NCI-H345 (cell line): ENCODE results near the gene CMSS1.
A peak's percentile ranks its signal among the peaks of the same experiment; 100 is the strongest.

Source experiments
- DNase-seq: peaks from one replicate; lab custom pipeline; 2025; lab: John Stamatoyannopoulos, UW

Gene CMSS1

DNA sequence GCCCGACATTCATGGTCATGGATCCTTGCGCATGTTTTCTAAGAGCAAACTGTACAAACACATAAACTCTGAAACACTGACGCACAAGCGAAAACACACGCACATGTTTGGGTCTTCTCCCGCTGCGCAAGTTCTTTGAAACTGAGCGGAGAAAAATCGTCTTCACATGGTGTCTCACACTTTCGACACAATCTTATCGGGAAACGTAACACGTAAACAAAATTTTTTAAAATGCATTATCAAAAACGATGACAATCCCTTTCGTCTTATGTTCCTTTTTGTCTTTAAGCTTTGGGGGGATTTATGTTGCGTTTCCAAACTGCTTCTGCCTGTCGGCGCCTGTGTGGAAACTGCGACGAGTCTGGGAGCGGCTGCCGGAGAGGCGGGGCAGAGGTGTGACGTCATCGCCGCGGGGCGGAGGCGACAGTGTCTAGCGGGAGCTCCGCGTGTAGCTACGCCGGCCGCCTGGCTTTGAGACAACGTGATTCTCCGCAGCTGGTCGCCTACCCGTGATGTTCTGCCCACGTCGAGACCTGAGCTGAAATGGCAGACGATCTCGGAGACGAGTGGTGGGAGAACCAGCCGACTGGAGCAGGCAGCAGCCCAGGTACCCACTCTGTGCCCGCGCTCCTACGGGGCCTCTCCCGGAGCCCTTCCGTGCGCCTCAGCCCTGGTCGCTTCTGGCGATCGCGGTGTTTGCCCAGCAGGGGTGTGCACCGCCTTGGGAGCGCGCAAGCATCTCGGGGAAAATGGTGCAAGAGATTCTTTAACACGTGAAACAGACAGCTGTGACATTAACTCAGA lies at the start of gene CMSS1:
CMSS1 (plus strand) TSS at position 426 of the 804 bp plus-strand sequence.
- DNase-seq, result peak; percentile 82

- DNase-seq, result no peak
Observed at GRCh38 chr3:99768126-99768525, 49.5 kb upstream of the CMSS1 start.

DNA sequence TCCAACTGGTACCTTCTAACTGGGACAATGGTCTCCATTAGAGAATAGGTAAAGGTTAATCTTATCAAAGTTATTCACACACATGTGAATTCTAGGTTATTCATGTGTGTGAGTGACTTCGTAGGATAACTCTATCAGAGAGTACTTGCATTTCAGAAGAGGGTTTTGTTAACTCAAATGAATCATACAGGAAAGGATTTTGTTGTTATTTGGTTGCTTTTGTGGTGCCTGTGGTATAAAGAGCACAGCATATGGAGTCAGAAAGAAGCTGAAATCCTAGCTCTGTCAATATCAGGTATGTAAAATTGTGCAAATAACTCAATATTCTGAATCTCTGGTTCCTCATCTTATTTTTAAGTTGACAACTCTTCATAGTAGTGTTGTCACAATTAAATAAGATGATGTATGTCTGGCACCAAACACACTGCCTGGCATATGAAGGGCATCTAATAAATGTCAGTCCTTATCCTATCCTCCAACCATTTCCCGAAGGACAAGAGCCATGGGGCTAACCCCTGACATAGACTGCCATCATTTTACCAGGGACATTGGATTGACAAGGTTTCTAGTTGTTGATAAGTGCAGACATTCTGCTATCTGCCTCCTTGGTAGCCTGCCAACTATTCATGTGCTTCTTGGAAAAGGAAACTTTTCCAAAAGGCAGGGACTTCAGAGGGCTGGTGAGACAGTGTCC lies 48.7 kb upstream of the CMSS1 start:
- no peak for DNase-seq

GRCh38 chr3:99772171-99772570 lies 45.5 kb upstream of the CMSS1 start:
- no peak for DNase-seq

DNA sequence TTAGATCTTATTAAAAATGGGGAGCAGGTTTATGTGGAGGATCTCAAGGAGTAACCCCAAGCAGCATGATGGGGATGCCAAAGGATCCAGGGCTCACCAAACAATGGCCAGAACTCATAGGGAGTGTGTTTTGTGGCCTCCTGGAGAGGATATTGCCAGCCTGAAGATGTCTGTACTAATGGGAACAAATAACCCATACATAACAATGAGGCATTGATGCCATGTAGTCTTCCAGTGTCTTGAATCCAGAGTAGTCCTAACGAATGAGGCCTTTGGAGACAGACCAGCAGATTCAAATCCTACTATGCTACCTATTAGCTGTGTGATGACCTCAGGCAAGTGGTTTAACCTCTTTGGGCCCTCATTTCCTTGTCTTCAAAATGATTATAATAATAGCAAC lies 45.0 kb upstream of the CMSS1 start:
- no peak for DNase-seq

- DNase-seq, result no peak
Observed at GRCh38 chr3:99774467-99774866, 43.2 kb upstream of the CMSS1 start.

DNA sequence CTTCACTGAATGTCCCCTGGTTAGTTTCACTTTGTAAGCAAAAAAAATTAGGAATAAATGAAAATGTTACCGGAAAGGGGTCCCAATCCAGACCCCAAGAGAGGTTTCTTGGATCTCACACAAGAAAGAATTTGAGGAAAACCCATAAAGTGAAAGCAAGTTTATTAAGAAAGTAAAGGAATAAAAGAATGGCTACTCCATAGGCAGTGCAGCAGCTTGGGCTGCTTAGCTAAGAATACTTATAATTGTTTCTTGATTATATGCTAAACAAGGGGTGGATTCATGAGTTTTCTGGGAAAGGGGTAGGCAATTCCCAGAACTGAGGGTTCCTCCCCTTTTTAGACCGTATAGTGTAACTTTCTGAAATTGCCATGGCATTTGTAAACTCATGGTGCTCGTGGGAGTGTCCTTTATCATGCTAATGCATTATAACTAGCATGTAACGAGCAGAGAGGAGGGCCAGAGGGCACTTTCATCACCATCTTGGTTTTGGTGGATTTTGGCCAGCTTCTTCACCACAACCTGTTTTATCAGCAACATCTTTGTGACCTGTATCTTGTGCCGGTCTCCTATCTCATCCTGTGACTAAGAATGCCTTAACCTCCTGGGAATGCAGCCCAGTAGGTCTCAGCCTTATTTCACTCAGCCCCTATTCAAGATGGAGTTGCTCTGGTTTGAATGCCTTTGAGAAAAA lies 41.0 kb upstream of the CMSS1 start:
- no peak for DNase-seq

DNA sequence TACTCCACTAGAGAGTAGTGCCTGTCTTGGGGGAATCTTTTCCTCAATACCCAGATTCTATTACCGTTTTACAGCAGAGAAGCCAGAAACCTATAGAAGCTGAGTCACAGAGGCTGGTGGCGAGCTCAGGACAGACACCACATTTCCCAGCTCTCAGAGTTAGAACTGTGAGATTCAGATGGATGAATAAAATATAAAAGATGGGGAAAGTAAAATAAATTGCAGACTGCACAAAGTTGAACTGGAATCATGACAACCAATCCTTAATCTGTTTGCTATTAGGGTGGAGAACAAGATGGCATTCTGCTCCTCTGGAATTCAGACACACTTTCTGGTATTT lies 40.5 kb upstream of the CMSS1 start:
- DNase-seq, result no peak

DNA sequence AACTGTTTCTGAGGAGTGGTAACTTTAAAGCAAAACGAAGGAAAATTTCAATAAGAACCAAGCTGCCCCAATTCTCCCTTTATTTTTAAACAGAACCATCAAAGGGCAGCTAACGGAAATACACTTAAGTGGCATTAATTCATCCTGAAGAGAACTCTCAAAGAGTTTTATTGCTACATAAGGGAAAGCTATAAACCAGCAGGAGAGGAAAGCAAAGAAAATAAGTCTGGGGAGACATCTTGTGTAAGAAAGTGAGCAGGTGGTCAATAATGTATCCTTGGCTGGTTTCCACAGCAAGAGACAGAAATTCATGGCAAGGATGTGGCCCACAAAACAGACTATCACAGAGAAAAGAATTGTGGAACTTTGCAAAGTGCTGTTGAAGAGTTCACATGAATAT lies 40.0 kb upstream of the CMSS1 start:
- no peak for DNase-seq

DNA sequence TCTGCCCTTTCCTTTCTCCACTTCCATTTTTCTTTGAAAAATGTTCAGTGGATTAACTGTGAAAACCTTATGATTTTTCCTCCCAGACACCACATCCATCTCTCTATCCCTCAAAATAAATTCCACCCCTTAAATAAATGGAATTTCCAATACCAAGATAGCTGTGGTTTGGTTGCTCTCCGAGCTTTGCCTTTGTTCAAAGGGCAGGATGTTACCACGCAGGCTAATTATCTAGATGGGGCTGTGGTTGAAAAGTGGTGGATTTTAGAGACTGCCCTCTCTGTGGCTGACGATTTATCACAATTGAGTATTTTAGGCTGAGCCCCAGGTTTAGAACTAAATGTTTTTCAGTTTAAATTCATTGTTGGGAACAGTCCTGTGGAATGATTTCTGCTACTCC lies 36.9 kb upstream of the CMSS1 start:
- DNase-seq, result no peak

DNA sequence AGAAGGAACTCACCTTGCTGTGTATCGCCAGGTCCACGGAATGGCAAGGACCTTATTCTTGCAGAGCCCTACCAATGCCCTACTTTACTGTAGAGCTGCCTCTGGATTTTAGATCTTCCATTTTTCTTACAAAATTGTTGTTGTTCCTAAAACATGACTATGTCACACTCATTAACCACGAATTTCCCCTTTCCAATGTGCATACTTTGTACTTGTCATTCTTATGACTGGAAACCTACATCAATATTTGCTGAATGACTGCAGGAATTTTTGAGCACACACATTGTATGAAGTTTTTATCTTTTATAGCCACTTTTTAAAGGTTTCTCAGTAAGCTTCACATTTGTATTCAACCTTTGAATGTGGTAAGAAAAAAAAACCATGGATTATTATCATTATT lies 35.9 kb upstream of the CMSS1 start:
- DNase-seq, result no peak

- no peak for DNase-seq
Observed at GRCh38 chr3:99783011-99783573, 34.6 kb upstream of the CMSS1 start.

DNA sequence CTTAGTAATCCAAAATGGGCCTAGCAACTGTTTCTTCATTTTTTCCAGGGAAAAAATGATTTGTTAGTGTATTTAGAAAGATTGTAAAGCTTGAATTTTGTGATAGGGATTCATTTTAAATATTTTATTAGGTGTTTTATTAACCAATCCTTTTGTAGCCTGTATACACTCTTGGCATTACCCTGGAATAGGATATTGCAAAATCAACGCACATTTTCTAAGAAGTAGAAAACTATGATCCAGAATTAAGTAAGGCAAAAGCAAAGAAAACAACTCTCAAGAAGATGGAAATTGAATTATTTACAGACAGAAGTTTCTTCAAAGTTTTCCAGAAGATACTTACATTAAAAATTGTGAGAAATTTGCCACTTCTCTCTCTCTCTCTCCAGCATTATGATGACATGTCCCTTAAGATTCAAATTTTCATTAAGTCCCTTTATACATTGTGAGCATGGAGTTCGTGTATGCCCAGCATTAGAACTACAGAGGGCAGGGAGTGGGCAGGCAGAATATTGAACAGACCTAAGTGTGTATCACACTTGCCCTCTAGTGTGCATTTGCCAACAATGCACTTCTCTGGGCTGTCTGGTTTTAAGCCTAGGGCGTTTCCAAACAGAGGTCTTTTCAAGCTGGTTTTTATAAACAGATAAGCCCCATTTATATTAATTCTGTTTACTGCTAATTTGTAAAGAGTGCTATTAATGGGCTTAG lies 28.5 kb upstream of the CMSS1 start:
- peak; percentile 4 for DNase-seq

DNA sequence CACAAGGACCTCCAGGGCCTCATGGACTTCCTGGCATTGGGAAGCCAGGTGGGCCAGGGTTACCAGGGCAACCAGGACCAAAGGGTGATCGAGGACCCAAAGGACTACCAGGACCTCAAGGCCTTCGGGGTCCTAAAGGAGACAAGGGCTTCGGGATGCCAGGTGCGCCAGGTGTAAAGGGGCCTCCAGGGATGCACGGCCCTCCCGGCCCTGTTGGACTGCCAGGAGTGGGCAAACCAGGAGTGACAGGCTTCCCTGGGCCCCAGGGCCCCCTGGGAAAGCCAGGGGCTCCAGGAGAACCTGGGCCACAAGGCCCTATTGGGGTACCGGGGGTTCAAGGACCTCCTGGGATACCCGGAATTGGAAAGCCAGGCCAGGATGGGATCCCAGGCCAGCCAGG lies 23.2 kb upstream of the CMSS1 start:
- no peak for DNase-seq

DNA sequence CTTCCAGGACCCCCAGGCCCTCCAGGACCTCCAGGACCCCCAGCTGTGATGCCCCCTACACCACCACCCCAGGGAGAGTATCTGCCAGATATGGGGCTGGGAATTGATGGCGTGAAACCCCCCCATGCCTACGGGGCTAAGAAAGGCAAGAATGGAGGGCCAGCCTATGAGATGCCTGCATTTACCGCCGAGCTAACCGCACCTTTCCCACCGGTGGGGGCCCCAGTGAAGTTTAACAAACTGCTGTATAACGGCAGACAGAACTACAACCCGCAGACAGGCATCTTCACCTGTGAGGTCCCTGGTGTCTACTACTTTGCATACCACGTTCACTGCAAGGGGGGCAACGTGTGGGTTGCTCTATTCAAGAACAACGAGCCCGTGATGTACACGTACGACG lies 22.1 kb upstream of the CMSS1 start:
- DNase-seq, result no peak

DNA sequence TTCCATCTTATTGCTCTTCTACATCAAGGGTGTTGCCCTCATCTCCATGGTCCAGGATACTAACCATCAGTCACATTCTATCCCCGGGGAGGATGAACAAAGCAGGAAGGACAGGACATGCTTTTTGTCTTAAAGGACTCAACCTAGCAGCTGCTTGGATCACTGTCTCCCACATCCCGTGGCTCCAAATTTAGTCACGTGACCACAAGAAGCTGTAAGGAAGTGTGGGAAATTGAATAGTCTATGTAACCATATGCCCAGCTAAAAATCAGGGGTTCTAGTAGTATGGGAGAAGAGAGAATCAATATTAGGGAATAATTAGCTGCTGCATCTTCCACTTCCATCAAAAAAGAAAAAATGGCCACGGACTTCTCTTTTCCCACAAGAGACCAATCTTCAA lies 18.2 kb upstream of the CMSS1 start:
- no peak for DNase-seq

DNA sequence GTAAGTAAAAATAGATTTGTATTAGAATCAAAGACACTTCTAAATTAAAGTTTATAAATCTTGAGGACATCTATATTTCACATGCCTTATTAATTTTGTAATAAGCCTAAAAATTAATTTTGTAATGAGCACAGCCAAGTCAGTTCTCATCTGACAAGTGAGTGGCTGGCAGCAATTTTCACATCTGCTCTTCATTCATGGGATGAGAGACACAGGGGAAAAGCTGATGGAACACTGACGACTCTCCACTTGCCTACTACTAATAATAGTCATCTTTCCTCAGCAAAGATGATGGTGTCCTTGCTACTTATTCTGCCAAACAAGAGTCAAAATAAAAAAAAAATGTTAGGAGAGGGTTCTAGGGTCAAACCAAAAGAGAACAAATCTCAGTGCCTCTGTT lies 14.4 kb upstream of the CMSS1 start:
- no peak for DNase-seq

DNA sequence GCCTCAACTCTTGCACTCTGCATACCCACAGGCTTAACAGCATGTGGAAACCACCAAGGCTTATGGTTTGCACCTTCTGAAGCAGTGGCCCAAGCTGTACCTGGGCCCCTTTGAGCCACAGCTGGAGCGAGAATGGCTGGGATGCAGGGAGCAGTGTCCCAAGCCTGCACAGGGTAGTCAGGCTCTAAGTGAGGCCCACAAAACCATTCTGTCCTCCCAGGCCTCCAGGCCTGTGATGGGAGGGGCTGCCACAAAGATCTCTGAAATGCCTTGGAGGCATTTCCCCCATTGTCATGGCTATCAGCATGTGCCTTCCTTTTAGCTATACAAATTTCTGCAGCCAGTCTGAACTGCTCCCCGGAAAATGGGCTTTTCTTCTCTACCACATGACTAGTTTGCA lies 12.5 kb upstream of the CMSS1 start:
- no peak for DNase-seq

DNA sequence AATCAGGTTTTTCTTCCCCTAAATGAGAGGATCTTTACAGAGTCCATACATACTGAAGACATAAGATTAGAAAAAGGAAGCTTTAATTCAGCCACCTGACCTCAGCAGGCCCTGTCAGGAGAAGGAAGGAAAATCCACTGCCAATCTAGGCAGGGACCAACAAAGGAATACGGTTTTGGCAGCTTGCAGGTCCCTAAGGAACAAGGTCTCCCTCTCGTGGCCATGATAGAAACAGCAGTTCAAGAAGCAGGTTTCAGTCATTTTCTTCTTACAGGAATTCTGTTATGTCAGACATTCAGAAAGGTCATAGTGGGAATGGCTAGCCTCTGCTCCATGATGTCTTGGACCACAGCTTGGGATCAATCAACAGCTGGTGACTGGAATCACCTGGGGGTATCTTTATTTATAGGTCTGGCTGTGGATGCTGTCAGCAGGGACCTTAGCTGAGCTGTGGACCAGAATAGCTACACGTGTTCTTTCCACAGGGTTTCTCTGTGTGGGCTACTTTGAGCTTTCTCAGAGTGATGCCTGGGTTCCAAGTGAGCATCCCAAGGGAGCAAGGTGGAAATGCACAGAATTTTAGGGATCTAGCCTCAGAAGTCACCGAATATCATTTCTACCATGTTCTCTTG lies 9.4 kb upstream of the CMSS1 start:
- DNase-seq, result peak; percentile 39

- DNase-seq, result no peak
Observed at GRCh38 chr3:99809565-99809964, 8.1 kb upstream of the CMSS1 start.

DNA sequence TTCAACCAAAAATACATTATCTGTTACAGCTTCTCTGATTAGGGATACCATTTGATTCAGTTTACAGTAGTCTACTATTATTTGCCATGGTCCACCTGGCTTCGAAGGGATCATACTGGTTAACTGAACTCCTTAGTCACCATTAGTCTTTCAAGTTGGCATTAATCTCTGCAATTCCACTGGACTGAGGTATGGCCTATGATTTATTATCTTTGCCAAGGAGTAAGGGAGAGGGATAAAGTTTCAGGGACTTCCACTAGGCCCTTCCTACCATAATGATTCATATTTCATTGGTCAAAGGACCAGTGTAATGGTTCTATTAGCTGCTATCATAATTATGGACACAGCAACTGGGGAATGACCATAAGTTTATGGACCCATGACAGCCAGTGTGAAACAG lies 7.3 kb upstream of the CMSS1 start:
- no peak for DNase-seq

- peak; percentile 10 for DNase-seq
Observed at GRCh38 chr3:99817047-99817436, 620 bp upstream of the CMSS1 start.
